Kidney (tissue), 14 donors: ENCODE data around the gene COPS4. TPM values are rescaled to one million over a fixed set of nuclear protein-coding genes. Genes with fewer than 3 reads are reported as not detected.
"Not testable (repeated sequence)": the region's sequence is repeated elsewhere in the genome, so short reads cannot be mapped to it uniquely, and the experiment has no call there.

Source experiments
- DNase-seq, 5 donors: peaks; one replicate each; pipeline ENCODE4 v3.0.0-alpha.2; 2013 to 2020
- FAIRE-seq: peaks from 2 replicates; lab custom pipeline; 2012; peaks lifted over from hg19 to GRCh38; lab: Jason Lieb, UNC
- H3K27ac ChIP-seq, 2 donors: one replicate each; pipeline ENCODE4 v1.7.0; 2013; ENCODE audit warnings: low read depth in 2 of 2, low read length in 2 of 2, inconsistent platforms in 1 of 2
- H3K27me3 ChIP-seq: one replicate; pipeline ENCODE4 v1.7.1; 2013; ENCODE audit warnings: low read length, inconsistent platforms; ENCODE audit not compliant: control insufficient read depth, insufficient read depth
- H3K36me3 ChIP-seq, 3 donors: one replicate each; pipeline versions ENCODE4 v1.7.0 to v1.7.1; 2013; ENCODE audit warnings: low read length in 3 of 3, control low read depth in 1 of 3, inconsistent platforms in 1 of 3; ENCODE audit not compliant: insufficient read depth in 3 of 3, control insufficient read depth in 2 of 3
- H3K4me1 ChIP-seq, 3 donors: one replicate each; pipeline versions ENCODE4 v1.7.0 to v1.7.1; 2013; ENCODE audit warnings: low read length in 3 of 3, inconsistent platforms in 1 of 3, low read depth in 1 of 3; ENCODE audit not compliant: control insufficient read depth in 2 of 3, insufficient read depth in 2 of 3
- H3K4me3 ChIP-seq, 3 donors: one replicate each; pipeline versions ENCODE4 v1.7.0 to v1.8.1; 2013; ENCODE audit warnings: low read length in 3 of 3, control low read depth in 1 of 3, inconsistent platforms in 1 of 3
- H3K9ac ChIP-seq, 3 donors: one replicate each; pipeline versions ENCODE4 v1.7.0 to v1.7.1; 2013; ENCODE audit warnings: low read length in 3 of 3, control low read depth in 1 of 3, inconsistent platforms in 1 of 3
- H3K9me3 ChIP-seq, 3 donors: one replicate each; pipeline versions ENCODE4 v1.7.0 to v1.7.1; 2013; ENCODE audit warnings: low read length in 3 of 3, control low read depth in 1 of 3, inconsistent platforms in 1 of 3; ENCODE audit not compliant: control insufficient read depth in 2 of 3, insufficient read depth in 1 of 3
- CTCF ChIP-seq: IDR thresholded peaks from 3 replicates; pipeline ENCODE4 v1.5.1; 2012; ENCODE audit warnings: mild to moderate bottlenecking, moderate library complexity, borderline replicate concordance; ENCODE audit not compliant: insufficient read depth; ENCODE audit errors: extremely low read depth
- intact Hi-C: fragments of 100-400 bp; cut with DNase I; formaldehyde crosslinking; loops from one replicate; pipeline ENCODE4 v1.11.1; 2022
- polyA plus RNA-seq: library from polyadenylated mRNA; stranded (reverse); fragments of 350-450 nt; fragmentation: Illumina TruSeq; extraction: RNeasy Lipid Tissue Mini Kit (QIAGEN cat#74804); gene quantifications from one replicate; pipeline ENCODE4 v1.2.3, GENCODE V29; 2014; ENCODE audit warnings: low read depth, low replicate concordance; ENCODE audit not compliant: insufficient read depth
- total RNA-seq: library from RNA; stranded (reverse); fragmentation: NEBNext Ultra II Directional; extraction: Animal tissue kit (Norgen Biotek cat#: 25700); gene quantifications from one replicate; pipeline ENCODE4 v1.2.1, GENCODE V29; 2021
- donor health status: control.
- donor health status: control.
- donor health status: control.
- donor health status: control.
- donor health status: control.
- donor health status: DM: yes; HTN: yes; CAD: no.
- donor health status: Normal renal cell carcinoma (clear cell type).

Gene COPS4
- total and polyA plus RNA-seq, 2 donors from 2014 or later = 28.6 to 51.8 TPM

DNA sequence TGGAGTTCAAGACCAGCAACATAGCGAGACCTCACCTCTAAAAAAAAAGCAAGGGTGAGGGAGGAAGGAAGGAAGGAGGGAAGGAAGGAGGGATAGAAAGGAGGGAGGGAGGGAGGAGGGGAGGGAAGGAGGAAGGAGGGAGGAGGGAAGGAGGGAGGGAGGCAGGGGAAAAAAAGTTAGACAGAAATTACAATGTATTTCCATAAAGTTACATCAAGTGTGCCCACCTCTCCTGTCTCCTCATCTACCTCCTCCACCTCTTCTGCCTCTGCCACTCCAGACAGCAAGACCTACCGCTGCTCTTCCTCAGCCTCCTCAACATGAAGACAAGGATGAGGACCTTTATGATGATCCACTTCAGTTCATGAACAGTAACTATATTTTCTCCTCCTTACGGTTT, 32.7 kb upstream of the COPS4 start:
- Histone ChIP-seq H3K9me3 (no peaks in the 10 kb centered on the region), H3K4me3 (no peak overlapping the region), H3K36me3 (no peaks in the 10 kb centered on the region), H3K27me3 (no peaks in the 10 kb centered on the region), H3K9ac (no peak overlapping the region), H3K27ac (no peak overlapping the region), H3K4me1 (no peaks in the 10 kb centered on the region)
- TF ChIP-seq CTCF = no peak
- DNase-seq = no peak
- intact Hi-C loops = no loop called here
- FAIRE-seq = no peak

DNA sequence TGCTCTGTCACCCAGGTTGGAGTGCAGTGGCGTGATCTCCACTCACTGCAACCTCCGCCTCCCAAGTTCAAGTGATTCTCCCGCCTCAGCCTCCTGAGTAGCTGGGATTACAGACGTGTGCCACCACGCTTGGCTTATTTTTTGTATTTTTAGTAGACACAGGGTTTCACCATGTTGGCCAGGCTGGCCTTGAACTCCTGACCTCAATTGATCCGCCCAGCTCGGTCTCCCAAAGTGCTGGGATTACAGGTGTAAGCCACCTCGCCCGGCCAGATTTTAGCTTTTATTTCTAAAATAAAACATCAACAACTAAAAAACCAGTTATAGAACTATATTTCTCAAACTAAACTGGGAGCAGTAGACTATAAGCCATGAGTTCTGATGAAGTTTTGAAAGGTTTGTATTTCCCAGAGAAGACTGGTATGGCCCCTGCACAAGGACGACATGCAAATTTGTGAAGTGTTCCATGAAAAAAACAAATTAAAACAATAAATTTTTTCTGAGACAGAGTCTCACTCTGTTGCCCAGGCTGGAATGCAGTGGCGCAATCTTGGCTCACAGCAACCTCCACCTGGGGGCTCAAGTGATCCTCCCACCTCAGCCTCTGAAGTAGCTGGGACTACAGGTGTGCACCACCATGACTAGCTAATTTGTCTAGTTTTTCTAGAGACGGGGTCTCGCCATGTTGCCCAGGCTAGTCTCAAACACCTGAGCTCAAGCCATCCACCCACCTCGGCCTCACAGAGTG, 31.8 kb upstream of the COPS4 start:
- FAIRE-seq, H3K36me3 ChIP-seq, intact Hi-C loops, DNase-seq, H3K27me3 ChIP-seq, H3K4me3 ChIP-seq, H3K27ac ChIP-seq, H3K9me3 ChIP-seq, H3K4me1 ChIP-seq, H3K9ac ChIP-seq: not testable (repeated sequence)

- H3K36me3 ChIP-seq = no peaks in the 10 kb centered on the region
- no peak for FAIRE-seq
- no peaks in the 10 kb centered on the region for H3K9me3 ChIP-seq
- intact Hi-C loops = no loop called here
- peaks cover 0 to 14% (median 10%) of the 10 kb centered on the region in 3 donors for H3K4me1 ChIP-seq
- H3K27me3 ChIP-seq = no peaks in the 10 kb centered on the region
- peak overlapping the region; percentile 80 to 86 (median 84) for H3K4me3 ChIP-seq
- DNase-seq = peak in 1 of 5 donors; percentile 7
- peak overlapping the region in 2 of 3 donors; percentile 25 to 84 for H3K9ac ChIP-seq
- TF ChIP-seq CTCF = no peak
- no peak overlapping the region for H3K27ac ChIP-seq
Observed at GRCh38 chr4:83009529-83009928, 25.5 kb upstream of the COPS4 start.

GRCh38 chr4:83010111-83010521, 24.9 kb upstream of the COPS4 start:
- H3K4me3 ChIP-seq = peak overlapping the region; percentile 80 to 86 (median 84)
- FAIRE-seq (no peak), DNase-seq (peak in 2 of 5 donors; percentile 53 to 62)
- H3K27ac ChIP-seq = peak overlapping the region in 1 of 2 donors; percentile 53
- H3K9ac ChIP-seq = peak overlapping the region; percentile 55 to 85 (median 84)
- no peaks in the 10 kb centered on the region for H3K36me3 ChIP-seq
- H3K27me3 ChIP-seq = no peaks in the 10 kb centered on the region
- peaks cover 0 to 14% (median 10%) of the 10 kb centered on the region in 3 donors for H3K4me1 ChIP-seq
- no peak for TF ChIP-seq CTCF
- no peaks in the 10 kb centered on the region for H3K9me3 ChIP-seq
- intact Hi-C loops = no loop called here
